Bronchial epithelial cell (primary cell): Measurements from ENCODE around the gene CATSPER1. TPM values are rescaled to one million over a fixed set of nuclear protein-coding genes. Genes with fewer than 3 reads are reported as not detected.
"Not testable (repeated sequence)": the region's sequence is repeated elsewhere in the genome, so short reads cannot be mapped to it uniquely, and the experiment has no call there.

Experiments
- DNase-seq: peaks from one replicate; pipeline ENCODE4 v3.0.0-alpha.2; 2010; ENCODE audit warnings: low read depth
- FAIRE-seq: peaks from 2 replicates; lab custom pipeline; 2011; peaks lifted over from hg19 to GRCh38; lab: Jason Lieb, UNC
- H3K27me3 ChIP-seq: 2 replicates; pipeline ENCODE4 v1.5.1; 2011; ENCODE audit warnings: low read length; ENCODE audit not compliant: control insufficient read depth, insufficient read depth
- H3K36me3 ChIP-seq: 2 replicates; pipeline ENCODE4 v1.5.1; 2011; ENCODE audit warnings: low read length; ENCODE audit not compliant: control insufficient read depth, insufficient read depth
- H3K4me3 ChIP-seq: 2 replicates; pipeline ENCODE4 v1.5.1; 2011; ENCODE audit warnings: mild to moderate bottlenecking, low read depth, low read length, control low read depth
- CTCF ChIP-seq: IDR thresholded peaks from 2 replicates; pipeline ENCODE4 v1.5.1; 2011; ENCODE audit warnings: mild to moderate bottlenecking, moderate library complexity, low read length, control low read depth, inconsistent platforms; ENCODE audit not compliant: insufficient read depth, severe bottlenecking
- total RNA-seq: library from RNA; depleted of rRNA; stranded (reverse); fragments of >200 nt; gene quantifications from 2 replicates; pipeline ENCODE4 v1.2.1, GENCODE V29; 2014

The CATSPER1 gene
- total RNA-seq, 1 donor from 2014 or later, result 0.26 TPM

- DNase-seq, result no peak
- H3K36me3 ChIP-seq, result no peaks in the 10 kb centered on the region
- no peak for TF ChIP-seq CTCF
- no peak within 1 kb of the TSS for H3K4me3 ChIP-seq
- no peak for FAIRE-seq
- no peaks in the 10 kb centered on the region for H3K27me3 ChIP-seq
Observed at GRCh38 chr11:66011785-66012303, 14.4 kb downstream of the CATSPER1 start, which contains the start of gene CST6. CST6 (plus strand) TSS chr11:66012008; CDS start chr11:66012045, 37 bp downstream.

- H3K4me3 ChIP-seq, result no peak overlapping the region
- no peaks in the 10 kb centered on the region for H3K36me3 ChIP-seq
- peak; percentile 58 for FAIRE-seq
- DNase-seq, result peak; percentile 98
- no peak for TF ChIP-seq CTCF
- no peaks in the 10 kb centered on the region for H3K27me3 ChIP-seq
Observed at GRCh38 chr11:66011239-66011784, 15.0 kb downstream of the CATSPER1 start.

- not testable (repeated sequence) for H3K27me3 ChIP-seq, FAIRE-seq, DNase-seq, H3K36me3 ChIP-seq, H3K4me3 ChIP-seq
Observed at GRCh38 chr11:66010036-66010435, 16.2 kb downstream of the CATSPER1 start.

- no peaks in the 10 kb centered on the region for H3K27me3 ChIP-seq
- no peak overlapping the region for H3K4me3 ChIP-seq
- peaks cover 7% of the 10 kb centered on the region for H3K36me3 ChIP-seq
- DNase-seq (peak; percentile 73), FAIRE-seq (no peak)
- TF ChIP-seq CTCF, result no peak
Observed at GRCh38 chr11:66008468-66009101, 17.7 kb downstream of the CATSPER1 start.

- no peak for DNase-seq
- no peak for FAIRE-seq
- no peak for TF ChIP-seq CTCF
- Histone ChIP-seq H3K4me3 (no peak overlapping the region), H3K27me3 (no peaks in the 10 kb centered on the region), H3K36me3 (peaks cover 7% of the 10 kb centered on the region)
Observed at GRCh38 chr11:66008095-66008467, 18.2 kb downstream of the CATSPER1 start.

GRCh38 chr11:66007201-66007634 lies 19.1 kb downstream of the CATSPER1 start:
- no peak for TF ChIP-seq CTCF
- FAIRE-seq, result no peak

More at GRCh38 chr11:66007201-66007634, 19.1 kb downstream of the CATSPER1 start:
- H3K4me3 ChIP-seq, result no peak overlapping the region
- DNase-seq, result no peak
- no peaks in the 10 kb centered on the region for H3K27me3 ChIP-seq
- peaks cover 7% of the 10 kb centered on the region for H3K36me3 ChIP-seq
